Body of pancreas (tissue), 4 donors: ENCODE data around the gene PDF.

Experiments
- POLR2A ChIP-seq, 3 donors: fragments of 450-650 bp; IDR thresholded peaks; one replicate each; pipeline ENCODE4 v1.6.1; 2016; ENCODE audit warnings: antibody characterized with exemption in 3 of 3, mild to moderate bottlenecking in 2 of 3
- TF ChIP-seq, protein P1 (sequence below), 7 experiments: fragments of 450-650 bp in 4 of 7; fragments of 200-600 bp in 3 of 7; sonication (generic) in 3 of 7; IDR thresholded peaks; one replicate each; pipeline ENCODE4 v1.5.1; 2016 to 2019; ENCODE audit warnings: antibody characterized with exemption in 7 of 7

- TF ChIP-seq, protein P1, sequence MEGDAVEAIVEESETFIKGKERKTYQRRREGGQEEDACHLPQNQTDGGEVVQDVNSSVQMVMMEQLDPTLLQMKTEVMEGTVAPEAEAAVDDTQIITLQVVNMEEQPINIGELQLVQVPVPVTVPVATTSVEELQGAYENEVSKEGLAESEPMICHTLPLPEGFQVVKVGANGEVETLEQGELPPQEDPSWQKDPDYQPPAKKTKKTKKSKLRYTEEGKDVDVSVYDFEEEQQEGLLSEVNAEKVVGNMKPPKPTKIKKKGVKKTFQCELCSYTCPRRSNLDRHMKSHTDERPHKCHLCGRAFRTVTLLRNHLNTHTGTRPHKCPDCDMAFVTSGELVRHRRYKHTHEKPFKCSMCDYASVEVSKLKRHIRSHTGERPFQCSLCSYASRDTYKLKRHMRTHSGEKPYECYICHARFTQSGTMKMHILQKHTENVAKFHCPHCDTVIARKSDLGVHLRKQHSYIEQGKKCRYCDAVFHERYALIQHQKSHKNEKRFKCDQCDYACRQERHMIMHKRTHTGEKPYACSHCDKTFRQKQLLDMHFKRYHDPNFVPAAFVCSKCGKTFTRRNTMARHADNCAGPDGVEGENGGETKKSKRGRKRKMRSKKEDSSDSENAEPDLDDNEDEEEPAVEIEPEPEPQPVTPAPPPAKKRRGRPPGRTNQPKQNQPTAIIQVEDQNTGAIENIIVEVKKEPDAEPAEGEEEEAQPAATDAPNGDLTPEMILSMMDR (IDR thresholded peaks at IDR 0.05), result no peak
- no peak for TF ChIP-seq POLR2A (IDR thresholded peaks at IDR 0.05)
These were observed 35.5 kb upstream of the PDF start for GRCh38 chr16:69365901-69366300.
